ENCODE measurements around the gene MRPL12.

MRPL12 gene

DNA sequence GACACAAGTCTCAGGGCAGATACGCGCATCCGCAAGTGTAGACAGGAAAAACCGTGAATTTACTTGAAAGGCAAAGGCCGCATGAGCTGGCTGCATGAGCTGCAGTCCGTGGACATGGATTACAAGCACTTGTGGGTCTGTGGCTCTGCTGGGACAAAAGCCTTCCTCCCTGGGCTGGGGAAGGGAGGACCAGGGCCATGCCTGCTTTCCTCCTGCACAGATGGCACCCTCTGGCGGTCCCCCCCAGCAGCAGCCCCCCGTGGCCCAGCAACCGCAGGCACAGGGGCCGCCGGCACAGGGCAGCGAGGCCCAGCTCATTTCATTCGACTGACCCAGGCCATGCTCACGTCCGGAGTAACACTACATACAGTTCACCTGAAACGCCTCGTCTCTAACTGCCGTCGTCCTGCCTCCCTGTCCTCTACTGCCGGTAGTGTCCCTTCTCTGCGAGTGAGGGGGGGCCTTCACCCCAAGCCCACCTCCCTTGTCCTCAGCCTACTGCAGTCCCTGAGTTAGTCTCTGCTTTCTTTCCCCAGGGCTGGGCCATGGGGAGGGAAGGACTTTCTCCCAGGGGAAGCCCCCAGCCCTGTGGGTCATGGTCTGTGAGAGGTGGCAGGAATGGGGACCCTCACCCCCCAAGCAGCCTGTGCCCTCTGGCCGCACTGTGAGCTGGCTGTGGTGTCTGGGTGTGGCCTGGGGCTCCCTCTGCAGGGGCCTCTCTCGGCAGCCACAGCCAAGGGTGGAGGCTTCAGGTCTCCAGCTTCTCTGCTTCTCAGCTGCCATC, 1.7 kb upstream of the MRPL12 start:
- DNase-seq (ENCODE audit: low read depth, low spot score): no peak

DNA sequence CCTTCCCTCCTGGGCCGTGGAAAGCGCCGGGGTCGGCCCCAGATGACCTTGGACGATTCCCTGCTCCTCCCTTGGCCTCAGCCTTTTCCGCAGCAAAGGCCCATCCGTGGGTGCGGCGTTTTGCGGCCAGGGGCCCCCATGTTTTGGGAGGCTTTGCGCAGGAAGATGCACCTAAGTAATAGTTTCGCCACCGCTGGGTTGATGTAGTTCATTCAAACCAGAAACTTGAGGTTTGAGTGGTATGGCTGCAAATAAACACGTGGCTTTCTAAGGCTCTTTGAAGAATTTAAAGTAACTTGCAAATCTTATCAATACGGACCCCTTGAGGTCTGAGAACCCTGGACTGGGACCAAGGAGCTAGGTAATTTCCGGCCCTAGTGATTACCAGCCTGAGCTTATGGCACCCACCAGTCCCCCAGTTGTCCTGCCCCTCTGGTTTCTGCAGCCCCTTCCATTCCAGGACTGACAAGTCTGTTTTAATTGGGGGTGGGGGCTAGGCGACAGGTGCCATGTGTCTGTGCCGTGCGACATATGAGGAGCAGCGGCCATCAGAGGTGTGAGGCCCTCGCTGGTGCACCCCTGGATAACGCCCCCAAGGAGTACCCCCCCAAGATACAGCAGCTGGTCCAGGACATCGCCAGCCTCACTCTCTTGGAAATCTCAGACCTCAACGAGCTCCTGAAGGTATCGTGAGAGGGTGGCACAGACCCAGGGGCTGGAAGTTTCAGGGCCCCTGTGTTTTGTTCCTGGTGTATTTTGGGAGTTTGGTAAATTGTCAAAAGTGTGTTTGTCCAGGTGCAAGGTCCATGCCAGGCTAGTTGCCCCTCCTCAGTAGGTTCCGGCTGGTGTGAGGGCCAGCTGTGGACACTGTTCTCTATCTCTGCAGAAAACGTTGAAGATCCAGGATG, 834 bp downstream of the MRPL12 start:
- DNase-seq (ENCODE audit: low read depth, low spot score): no peak

DNA sequence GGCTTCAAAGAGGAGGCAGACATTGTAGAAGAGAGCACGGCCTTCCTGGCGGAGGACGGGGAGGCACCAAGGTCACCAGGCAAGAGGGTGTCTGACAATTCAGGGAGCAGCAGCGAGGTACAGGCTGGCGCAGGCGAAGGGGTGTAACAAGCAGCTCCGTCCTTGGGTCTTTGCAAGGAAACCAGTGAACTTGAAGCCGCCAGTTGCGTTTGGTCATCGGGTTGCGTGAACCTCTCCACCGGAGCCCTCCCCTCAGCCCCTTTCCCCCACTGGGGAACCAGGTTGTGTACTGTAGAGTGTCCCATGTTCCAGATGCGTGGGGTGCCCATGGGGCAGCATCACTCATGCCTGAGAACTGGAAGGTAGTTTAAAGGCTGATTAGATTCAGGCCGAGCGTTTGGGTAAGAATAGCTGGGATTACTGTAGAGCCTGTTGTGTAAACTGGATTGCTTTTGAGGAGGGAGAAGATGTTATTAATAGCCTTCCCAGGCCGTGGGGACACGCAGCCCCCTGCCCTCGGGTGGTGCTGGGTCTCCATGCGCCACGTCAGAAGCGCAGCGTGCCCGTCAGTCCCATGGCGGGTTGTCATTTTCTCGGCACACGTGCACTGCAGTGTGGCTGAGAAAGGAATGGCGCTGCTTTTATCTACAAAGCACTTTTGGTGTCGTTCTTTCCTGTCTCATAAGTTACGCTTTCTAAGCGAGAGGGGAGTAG, 2.5 kb downstream of the MRPL12 start:
- no peak for DNase-seq (ENCODE audit: low read depth, low spot score)

DNA sequence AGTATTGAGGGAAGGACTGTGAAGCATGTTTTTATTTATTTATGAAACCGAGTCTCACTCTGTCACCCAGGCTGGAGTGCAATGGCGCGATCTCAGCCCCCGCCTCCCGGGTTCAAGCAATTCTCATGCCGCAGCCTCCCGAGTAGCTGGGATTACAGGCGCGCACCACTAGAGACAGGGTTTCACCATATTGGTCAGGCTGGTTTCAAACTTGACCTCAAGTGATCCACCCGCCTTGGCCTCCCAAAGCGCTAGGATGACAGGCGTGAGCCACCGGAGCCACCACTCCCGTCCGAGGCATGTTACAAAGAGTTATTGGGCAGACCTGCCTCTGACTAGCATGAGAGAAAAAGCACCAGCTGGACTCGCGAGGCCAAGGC, 3.1 kb downstream of the MRPL12 start:
- DNase-seq (ENCODE audit: low read depth, low spot score): no peak

DNA sequence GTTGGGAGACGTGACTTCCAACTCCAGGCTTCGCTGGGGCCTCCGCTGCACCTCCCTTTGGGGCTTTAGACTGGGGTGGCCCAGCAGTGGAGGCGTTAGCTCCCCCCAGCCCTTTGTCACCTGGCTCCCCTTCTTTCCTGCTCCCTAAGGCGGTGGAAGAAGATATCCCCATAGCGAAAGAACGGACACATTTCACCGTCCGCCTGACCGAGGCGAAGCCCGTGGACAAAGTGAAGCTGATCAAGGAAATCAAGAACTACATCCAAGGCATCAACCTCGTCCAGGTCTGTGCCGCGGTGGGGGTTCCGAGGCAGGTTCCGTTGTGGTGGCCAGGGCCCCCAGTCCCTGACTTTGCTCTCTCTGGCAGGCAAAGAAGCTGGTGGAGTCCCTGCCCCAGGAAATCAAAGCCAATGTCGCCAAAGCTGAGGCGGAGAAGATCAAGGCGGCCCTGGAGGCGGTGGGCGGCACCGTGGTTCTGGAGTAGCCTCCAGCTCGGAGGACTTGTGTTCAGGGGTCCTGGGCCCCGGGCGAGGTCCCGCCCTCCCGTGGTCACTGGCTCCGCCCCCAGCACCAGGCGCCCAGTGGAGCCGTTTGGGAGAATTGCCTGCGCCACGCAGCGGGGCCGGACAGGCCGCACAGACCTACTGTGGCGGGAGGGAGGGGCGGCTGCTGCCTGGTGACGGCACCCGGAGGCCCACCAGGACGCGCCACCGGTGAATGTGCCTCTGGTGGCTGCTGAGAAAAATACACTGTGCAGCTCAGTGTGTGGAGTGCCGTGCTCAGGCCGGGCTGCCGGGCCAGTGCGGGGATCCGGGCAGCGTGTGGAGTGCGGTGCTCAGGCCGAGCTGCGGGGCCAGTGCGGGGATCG, 3.8 kb downstream of the MRPL12 start:
- no peak for DNase-seq (ENCODE audit: low read depth, low spot score)

DNA sequence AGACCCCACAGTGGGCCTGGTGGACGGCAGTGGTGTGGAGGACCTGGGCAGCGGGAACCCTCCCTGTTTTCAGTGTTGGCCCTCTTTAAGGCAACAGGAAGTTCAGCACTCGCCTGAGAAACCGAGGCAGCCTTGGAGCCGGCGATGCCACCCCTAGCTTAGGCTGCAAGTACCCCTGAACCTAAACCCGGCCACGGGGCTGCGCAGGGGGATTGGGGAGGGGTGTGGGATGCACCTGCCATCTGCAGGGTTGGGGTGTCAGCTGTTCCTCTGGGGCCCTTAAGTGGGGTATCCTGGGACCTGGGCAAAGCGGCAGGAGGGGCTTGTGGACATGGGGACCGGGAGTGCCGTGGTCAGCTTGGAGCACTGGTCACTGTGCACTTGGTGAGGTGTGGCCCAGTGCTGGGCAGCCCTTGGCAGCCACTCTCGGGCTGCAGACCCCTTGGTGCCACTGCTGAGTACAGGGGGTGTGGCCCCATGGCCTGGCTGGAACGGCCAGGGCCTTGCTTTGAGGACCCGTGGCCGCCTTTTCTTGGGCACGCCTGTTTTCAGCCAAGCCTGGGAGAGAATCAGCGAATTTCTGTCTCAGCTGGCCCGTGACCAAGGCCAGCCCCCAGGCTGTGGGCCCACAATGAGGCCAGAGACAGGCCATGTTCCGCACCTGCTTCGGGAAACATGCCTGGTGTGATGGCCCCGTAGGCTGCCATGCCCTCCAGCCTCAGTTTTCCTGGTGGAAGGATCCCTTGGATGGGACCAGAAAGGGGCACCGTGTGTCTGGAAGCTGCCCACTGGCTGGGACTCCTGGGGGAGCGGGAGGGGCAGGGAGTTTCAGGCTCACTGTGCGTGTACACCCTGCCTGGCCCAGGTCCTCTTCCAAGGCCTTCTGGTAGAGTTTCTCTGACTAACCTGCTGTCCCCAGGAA, 4.8 kb downstream of the MRPL12 start:
- no peak for DNase-seq (ENCODE audit: low read depth, low spot score)

DNA sequence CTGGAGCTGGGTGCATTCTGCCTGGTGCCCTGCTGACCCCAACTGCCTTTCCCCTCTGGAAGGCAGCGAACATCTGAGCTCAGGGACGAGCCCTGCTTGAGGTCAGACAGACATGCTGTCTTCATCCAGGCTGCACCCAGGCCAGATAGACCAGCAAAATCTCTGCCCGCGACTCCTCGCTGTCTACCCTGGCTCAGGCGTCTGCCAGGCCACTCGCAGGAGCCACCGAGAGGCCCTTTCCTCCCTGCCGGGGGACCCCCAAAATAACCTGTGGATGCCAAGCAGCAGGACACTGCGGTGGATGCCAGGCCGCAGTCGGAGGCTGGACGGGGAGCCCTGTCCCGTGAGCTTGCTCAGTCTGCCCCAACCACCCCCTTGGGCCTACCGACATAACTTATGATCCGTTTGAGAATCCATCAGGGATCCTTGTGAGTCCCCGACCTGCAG, 5.6 kb downstream of the MRPL12 start:
- DNase-seq (ENCODE audit: low read depth, low spot score): no peak

DNA sequence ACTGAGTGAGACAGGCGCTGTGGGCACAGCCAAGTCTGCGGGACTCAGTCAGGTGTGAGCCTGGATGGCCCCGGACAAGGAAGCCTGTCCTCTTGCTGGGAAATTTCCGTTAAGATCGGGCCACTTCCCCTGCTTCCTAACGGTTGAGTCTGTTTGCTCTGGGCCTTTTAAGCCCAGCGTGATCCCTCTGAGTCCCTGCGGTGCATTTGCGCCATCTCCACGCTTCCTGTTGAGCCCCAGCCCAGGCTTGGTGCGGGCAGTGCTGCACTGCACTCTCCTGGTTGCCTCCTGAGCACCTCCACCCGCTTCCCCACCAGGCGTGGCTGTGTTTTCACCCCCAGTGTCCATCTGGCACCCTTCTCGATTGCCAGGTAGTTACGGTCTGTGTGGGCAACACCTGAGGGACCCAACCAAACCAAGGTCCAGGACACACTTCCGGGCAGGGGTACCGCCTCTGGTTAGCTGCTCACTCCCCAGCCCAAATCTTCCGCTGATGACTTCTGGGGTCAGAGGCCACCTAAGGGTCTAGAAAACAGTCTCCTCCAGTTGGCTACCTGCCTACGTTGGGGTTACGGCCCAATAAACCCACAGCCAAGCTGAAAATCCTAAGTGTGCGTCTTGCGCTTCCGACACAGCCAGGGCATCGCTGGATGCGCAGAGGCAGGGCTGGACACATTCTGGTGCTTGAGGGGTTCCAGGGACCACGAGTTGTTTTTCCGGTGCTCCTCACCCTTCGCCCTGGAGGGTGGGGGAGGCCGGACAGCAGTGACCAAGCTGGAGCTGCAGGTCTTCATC, 7.5 kb downstream of the MRPL12 start:
- DNase-seq (ENCODE audit: low read depth, low spot score): no peak

DNA sequence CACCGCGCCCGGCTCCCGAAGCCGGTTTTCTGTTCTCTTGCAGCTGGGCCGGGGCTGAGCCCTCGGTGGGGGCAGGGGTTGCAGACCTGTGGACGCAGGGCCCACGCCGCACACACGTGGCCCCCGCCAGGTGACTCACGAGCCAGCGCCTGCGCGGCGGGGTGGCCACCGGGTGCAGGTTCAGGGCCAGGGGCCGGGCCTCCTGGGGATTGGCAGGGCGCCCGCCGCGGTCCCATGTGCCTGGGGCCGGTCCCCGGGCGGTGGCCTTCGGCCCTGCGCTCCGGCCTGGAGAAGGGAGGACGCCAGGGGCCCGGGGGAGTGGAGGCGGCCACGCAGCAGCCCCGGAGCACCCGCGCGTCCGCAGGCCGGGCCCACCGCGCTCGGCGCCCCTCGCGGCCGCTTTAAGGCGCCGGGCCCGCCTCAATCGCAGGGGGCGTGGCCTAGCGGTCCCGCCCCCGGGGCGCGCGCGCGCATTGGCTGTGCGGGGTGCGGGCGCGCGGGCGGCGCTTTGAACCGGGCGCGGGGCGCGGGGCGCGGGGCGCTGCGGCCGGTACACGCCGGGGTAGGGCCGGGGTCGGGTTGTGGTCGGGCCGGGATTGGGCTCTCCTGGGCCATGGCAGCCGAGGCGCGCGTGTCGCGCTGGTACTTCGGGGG, 8.8 kb downstream of the MRPL12 start, which contains the start of gene SLC25A10:
Gene SLC25A10 (plus strand): TSS at position 471 of the 654 bp plus-strand sequence. CDS start 143 bp downstream, at position 614.
- peak; percentile 55 for DNase-seq (ENCODE audit: low read depth, low spot score)

DNA sequence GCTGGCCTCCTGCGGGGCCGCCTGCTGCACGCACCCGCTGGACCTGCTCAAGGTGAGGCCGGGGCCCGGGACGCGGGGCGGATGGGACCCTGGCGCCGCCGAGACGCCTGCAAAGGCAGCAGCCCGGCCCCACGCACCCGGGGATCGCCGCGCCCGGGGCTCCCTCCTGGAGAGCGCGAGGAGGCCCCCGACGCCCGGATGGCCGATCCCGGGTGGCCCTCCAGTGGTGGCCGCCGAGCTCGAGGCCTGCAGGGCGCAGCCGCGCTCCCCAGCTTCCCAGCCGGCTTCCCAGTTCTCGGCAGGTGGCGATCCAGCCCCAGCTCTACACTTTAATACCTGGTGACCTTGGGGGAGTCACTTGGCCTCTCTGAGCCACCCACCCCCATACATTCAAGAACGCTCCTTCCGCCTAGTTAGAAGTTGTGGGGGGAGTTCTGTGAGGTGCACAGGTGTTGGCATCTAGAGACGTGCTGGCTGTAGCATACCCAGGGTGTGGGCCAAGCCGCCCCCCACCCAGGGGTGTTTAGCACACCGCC, 9.4 kb downstream of the MRPL12 start:
- no peak for DNase-seq (ENCODE audit: low read depth, low spot score)

DNA sequence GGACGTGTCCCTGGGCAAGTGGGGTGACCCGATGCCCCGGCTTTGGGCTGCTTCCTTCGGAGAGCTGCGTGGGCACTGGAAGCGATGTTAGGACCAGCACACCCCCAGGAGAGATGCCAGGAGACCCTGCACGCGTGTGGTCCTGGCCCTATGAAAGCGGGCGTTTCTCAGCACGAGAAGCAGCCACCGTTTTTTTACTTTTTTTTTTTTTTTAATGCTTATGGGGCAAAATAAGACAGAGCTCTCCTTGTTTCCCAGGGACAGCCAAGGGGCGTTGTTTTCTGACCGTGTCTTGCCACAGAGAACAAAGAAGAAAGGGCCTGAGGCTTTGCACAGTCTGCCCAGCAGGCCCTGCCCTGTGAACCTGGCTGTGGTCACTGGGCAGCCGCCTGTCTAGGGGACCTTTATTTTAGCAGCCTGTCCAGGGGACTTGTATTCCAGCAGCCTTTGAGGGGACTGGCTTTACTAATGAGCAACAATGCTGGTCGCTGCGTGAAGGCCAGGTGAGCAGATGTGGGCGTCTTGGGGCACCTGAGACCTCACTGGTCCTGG, 9.9 kb downstream of the MRPL12 start:
- DNase-seq (ENCODE audit: low read depth, low spot score): no peak

DNA sequence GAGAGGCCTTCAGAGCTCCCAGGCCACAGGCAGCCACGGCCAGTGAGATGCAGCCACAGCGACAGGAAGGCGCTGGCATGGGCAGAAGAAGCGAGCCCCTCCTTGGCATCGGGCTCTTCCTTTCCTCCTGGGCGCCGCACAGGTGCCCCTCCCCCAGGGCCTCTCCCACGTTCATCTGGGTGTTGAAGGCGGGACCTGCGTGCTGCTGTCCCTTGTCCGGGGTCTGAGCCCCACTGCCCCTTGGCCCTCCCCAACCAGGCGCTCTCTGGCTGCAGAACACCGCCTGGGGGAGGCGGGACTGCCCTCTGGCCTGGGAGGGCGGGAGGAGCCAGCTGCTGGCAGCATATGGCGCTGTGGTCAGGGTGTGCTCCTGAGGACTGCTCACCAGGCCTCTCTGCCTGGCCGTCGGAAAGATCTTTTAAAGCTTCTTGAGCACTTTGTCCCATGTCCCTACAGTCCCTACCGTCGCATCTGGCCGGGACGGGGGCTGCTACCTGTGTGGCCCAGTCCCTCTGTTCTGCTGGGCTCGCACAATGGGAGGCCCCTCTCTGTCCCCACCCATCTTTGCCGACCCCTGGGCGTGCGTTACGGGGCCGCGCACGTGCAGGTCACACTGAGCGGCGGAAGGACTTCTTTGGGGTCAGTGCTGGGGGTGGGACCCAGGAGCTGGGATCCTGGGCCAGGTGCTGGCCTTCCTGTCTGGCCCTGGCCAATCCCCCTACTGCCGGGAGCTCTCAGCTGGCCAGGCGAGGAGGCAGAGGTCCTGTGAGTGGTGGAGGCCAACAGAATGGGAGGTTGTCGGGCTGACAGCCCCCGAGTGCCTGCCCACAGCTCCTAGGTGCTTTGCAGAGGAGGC, 10.6 kb downstream of the MRPL12 start:
- no peak for DNase-seq (ENCODE audit: low read depth, low spot score)

DNA sequence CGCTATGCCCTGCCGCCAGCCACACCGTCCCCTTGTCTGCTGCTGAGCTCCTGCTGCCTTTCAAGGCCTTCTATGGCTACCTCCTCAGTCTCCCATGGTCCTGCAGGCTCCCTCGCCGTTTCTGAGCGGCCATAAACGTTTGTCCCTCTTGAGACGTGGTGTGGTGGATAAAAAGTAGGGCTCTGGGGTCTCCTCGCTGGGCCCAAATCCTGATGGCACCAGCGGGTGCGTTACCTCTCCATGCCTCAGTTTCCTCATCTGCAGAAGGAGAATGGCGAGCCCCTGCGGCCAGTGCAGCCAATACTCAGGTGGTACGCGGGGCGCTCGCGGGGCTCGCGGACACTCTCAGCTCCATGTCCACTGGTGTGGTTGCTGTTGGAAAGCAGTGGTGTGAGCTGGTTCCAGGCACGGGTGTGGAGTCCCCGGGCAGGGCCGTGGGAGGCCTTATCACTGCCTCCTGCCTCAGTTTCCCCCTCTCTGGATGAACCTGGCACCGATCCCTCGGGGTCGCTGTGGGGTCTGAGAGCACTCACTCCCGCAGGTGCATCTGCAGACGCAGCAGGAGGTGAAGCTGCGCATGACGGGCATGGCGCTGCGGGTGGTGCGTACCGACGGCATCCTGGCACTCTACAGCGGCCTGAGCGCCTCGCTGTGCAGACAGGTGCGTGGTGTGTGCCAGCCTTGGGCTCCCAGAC, 11.4 kb downstream of the MRPL12 start:
- no peak for DNase-seq (ENCODE audit: low read depth, low spot score)

DNA sequence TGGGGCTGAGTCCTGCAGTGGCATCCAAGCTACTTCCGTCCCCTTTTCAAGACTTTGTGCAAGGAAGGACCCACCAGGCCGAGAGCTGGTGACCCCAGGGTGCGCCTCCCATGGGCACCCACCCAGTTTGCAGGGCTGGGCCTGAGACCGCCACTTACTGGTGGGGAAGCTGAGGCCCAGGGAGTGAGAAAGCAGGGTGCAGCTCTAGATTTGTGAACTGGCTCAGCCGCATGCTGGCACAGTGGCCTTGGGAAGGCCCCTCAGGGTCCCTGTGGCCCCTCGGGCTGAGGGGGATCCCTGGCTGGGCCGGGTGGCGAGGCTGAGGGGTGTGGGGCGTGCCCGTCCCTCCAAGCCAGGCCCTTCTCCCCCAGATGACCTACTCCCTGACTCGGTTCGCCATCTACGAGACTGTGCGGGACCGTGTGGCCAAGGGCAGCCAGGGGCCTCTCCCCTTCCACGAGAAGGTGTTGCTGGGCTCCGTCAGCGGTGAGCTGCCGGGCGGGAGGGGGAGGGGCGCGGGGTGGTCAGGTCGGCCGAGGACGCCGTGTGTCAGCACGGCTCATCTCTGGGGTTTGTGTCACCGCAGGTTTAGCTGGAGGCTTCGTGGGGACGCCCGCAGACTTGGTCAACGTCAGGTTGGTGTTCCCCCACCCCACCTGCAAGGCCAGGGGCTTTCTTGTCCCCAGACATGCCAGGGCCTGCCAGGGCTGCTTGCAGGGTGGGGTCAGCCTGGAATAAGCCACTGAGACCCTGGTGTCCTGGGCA, 12.1 kb downstream of the MRPL12 start:
- DNase-seq (ENCODE audit: low read depth, low spot score): no peak

DNA sequence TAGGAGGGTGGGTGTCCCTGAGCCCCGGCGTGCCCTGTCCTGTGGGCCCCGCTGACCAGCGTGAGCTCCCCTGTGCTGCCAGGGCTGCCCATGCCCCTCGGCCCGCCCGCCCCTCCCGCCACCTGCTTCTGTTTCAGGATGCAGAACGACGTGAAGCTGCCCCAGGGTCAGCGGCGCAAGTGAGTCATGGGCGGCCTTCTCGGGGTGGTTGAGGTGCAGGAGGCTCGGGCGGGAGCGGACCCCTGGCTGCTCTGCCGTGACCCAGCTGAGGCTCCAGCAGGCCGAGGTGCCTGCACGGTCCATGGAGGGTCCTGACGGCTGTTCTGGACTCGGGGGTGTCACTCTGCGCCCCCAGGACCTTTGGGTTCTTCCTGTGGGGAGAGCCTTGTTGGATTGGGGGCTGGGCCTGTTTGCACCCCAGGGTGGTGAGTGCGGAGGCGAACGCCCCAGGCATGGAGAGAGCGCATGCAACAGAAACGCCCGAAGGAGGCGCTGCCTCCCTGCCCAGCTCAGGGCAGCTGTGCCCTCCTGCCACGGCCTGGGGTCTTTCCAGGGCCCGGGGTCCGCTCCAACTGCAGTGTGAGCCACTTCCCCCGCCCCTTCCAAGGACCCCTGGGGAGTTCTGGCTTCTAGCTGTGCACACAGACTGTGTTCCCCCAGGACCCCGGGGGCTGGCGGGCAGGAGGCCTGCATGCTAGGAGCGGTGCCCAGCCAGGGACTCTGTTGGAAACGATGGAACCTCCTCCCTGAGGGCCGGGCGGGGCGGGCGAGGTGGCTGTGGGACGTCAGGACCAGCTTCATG, 12.9 kb downstream of the MRPL12 start:
- no peak for DNase-seq (ENCODE audit: low read depth, low spot score)

Measured in activated CD4-positive, CD25-positive, alpha-beta regulatory T cell treated with anti-CD3 and anti-CD28 coated beads, Interleukin-2, amount 50 U/mL, for 16 hours (primary cell).